ENCODE results near the gene CBLN1. TPM values are rescaled to one million over a fixed set of nuclear protein-coding genes. Genes with fewer than 3 reads are reported as not detected.
A peak's percentile ranks its signal among the peaks of the same experiment; 100 is the strongest.

The CBLN1 gene
- total and polyA plus RNA-seq, 9 of the 15 experiments (the other 6 are each of a cell fraction or from before 2014, with no cell fraction given) = not detected

DNA sequence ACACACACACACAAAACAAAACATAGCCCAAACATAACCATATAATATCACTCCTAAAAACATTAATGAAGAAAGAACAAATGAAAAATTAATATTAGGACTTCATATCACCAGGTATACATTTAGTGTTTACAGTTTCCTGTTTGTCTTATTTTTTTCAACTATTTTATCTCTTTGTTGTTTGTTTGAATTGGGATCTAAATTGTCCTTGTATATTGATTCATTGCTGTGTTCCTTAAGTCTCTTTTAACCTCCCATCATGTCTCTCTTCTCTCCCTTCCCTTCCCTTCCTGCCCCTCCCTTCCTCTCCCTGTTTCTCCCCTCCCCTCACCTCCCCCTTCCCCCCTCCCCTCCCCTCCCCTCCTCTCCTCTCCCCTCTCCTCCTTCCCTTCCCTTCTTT is 23.8 kb upstream of the CBLN1 start (continued):
- peak; percentile 77 for TF ChIP-seq HNRNPK (IDR thresholded peaks at IDR 0.05; ENCODE audit: low read depth, low read length, poor library complexity, severe bottlenecking)

DNA sequence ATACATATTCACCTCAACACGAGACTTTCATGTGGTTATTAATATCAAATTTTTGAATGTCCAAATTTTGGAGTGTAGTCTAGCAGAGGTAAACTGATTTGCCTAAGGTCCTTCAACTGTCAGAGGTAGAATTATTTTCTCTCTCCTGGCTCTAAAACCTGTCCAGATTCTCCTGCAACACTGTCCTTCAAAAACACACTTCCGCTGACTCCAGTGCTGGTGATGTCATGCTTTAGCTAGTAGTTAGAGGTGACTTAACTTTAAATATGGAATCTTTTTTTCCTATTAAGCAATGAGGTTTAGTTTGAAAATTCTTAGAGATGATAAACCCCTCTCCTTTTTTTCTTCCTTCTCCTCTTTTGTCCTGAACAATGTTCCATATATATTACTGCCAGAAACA is 10.8 kb upstream of the CBLN1 start:
- H3K9ac ChIP-seq (ENCODE audit: insufficient read depth in 1 of 2, low read depth in 2 of 2, low read length in 2 of 2) = no peak overlapping the region
- in situ Hi-C loops (cut with MboI) = no loop called here
- TF ChIP-seq CSDE1 (IDR thresholded peaks at IDR 0.05) (no peak), NFYB (IDR thresholded peaks at IDR 0.05; ENCODE audit: extremely low read depth, insufficient read length) (no peak)
- intact Hi-C loops (cut with micrococcal nuclease) = no loop called here
- BruUV-seq (replicated peaks) = no TSS peak
- H3K4me1 ChIP-seq (replicated peaks in 1 of 2; ENCODE audit: control insufficient read depth in 2 of 2, insufficient read depth in 2 of 2, low read length in 2 of 2) = no peaks in the 10 kb centered on the region
- POLR2A ChIA-PET = no interaction called here
- DNase-seq (ENCODE audit: extremely low read depth in 1 of 4, low spot score in 3 of 4) (no peak), FAIRE-seq (no peak), ATAC-seq (no peak)
- CTCF ChIA-PET (ENCODE audit: low intra/inter-chr PET ratio) = no interaction called here
- WGBS (ENCODE audit: insufficient coverage, low coverage, missing lambda C conversion rate) = 0% methylated on average over 2 of the region's 2 CpGs
- no peaks in the 10 kb centered on the region for H3K9me1 ChIP-seq (ENCODE audit: control insufficient read depth, insufficient read depth, low read length)
- H2AFZ ChIP-seq (ENCODE audit: low read depth, low read length) = no peak overlapping the region
- no peak overlapping the region for H3K27ac ChIP-seq (ENCODE audit: extremely low read depth, low read depth, low read length)
- no peak overlapping the region for H3K4me2 ChIP-seq (ENCODE audit: insufficient read depth, low read length)
- H3K36me3 ChIP-seq (ENCODE audit: control insufficient read depth, insufficient read depth, low read length) = no peaks in the 10 kb centered on the region
- no peaks in the 10 kb centered on the region for H3K9me3 ChIP-seq (replicated peaks; ENCODE audit: control insufficient read depth, insufficient read depth, low read depth, low read length)
- H3K4me3 ChIP-seq = no peak overlapping the region
- H3K27me3 ChIP-seq (ENCODE audit: control insufficient read depth in 2 of 2, insufficient read depth in 2 of 2, low read length in 2 of 2) = no peaks in the 10 kb centered on the region
- no peaks in the 10 kb centered on the region for H3K79me2 ChIP-seq (ENCODE audit: control insufficient read depth, insufficient read depth, low read length)
- no peaks in the 10 kb centered on the region for H4K20me1 ChIP-seq (replicated peaks; ENCODE audit: control insufficient read depth, insufficient read depth, low read length)

DNA sequence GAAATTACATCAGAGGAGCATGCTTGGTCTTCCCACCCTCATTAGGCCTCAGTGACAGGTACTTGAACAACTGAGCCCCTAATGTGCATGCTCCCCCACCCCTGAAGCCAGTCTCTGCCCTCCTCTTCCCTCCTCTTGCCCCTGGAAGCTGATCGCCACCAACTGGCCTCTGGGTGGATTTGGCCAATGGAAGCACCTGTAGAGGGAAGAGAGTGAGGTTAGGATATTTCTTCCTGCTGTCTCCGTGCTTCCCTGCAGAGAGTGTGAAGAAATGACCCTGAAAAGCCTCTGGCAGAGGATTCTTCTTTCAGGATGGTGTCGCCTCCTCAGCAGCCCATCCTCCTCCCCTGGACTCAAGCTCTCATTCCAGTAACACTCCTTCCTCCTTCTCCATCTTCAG is 5.9 kb upstream of the CBLN1 start:
- Histone ChIP-seq H3K36me3 (ENCODE audit: control insufficient read depth, insufficient read depth, low read length) (no peaks in the 10 kb centered on the region), H2AFZ (ENCODE audit: low read depth, low read length) (no peak overlapping the region), H3K9me1 (ENCODE audit: control insufficient read depth, insufficient read depth, low read length) (no peaks in the 10 kb centered on the region), H3K9me3 (replicated peaks; ENCODE audit: control insufficient read depth, insufficient read depth, low read depth, low read length) (no peaks in the 10 kb centered on the region), H3K27me3 (ENCODE audit: control insufficient read depth in 2 of 2, insufficient read depth in 2 of 2, low read length in 2 of 2) (no peaks in the 10 kb centered on the region; a peak in 1 of 5 replicates), H3K4me1 (replicated peaks in 1 of 2; ENCODE audit: control insufficient read depth in 2 of 2, insufficient read depth in 2 of 2, low read length in 2 of 2) (peaks cover 0 to 6% of the 10 kb centered on the region in 2 experiments; a peak in 3 of 5 replicates), H4K20me1 (replicated peaks; ENCODE audit: control insufficient read depth, insufficient read depth, low read length) (no peaks in the 10 kb centered on the region), H3K27ac (ENCODE audit: extremely low read depth, low read depth, low read length) (no peak overlapping the region), H3K9ac (ENCODE audit: insufficient read depth in 1 of 2, low read depth in 2 of 2, low read length in 2 of 2) (no peak overlapping the region), H3K4me2 (ENCODE audit: insufficient read depth, low read length) (no peak overlapping the region), H3K79me2 (ENCODE audit: control insufficient read depth, insufficient read depth, low read length) (no peaks in the 10 kb centered on the region), H3K4me3 (no peak overlapping the region)
- ATAC-seq (no peak), FAIRE-seq (no peak), DNase-seq (ENCODE audit: extremely low read depth in 1 of 4, low spot score in 3 of 4) (no peak)
- 0% methylated on average over 3 of the region's 3 CpGs for WGBS (ENCODE audit: insufficient coverage, low coverage, missing lambda C conversion rate)
- POLR2A ChIA-PET = no interaction called here
- CTCF ChIA-PET (ENCODE audit: low intra/inter-chr PET ratio) = no interaction called here
- intact Hi-C loops (cut with micrococcal nuclease) = no loop called here
- no TSS peak for BruUV-seq (replicated peaks)
- in situ Hi-C loops (cut with MboI) = no loop called here
- TF ChIP-seq NFE2L1 (tag; IDR thresholded peaks at IDR 0.05; ENCODE audit: borderline replicate concordance, low read depth) (no peak), SRSF1 (IDR thresholded peaks at IDR 0.05; ENCODE audit: low read depth, low read length) (no peak), SRSF3 (IDR thresholded peaks at IDR 0.05; ENCODE audit: insufficient read depth, low read length) (no peak), MYNN (IDR thresholded peaks at IDR 0.05) (no peak), MYNN (CRISPR knock-in tag; IDR thresholded peaks at IDR 0.05) (no peak), HLTF (IDR thresholded peaks at IDR 0.05) (no peak)
- TF ChIP-seq, protein P1, sequence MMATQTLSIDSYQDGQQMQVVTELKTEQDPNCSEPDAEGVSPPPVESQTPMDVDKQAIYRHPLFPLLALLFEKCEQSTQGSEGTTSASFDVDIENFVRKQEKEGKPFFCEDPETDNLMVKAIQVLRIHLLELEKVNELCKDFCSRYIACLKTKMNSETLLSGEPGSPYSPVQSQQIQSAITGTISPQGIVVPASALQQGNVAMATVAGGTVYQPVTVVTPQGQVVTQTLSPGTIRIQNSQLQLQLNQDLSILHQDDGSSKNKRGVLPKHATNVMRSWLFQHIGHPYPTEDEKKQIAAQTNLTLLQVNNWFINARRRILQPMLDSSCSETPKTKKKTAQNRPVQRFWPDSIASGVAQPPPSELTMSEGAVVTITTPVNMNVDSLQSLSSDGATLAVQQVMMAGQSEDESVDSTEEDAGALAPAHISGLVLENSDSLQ (IDR thresholded peaks at IDR 0.05) = no peak
- TF ChIP-seq, protein P2, sequence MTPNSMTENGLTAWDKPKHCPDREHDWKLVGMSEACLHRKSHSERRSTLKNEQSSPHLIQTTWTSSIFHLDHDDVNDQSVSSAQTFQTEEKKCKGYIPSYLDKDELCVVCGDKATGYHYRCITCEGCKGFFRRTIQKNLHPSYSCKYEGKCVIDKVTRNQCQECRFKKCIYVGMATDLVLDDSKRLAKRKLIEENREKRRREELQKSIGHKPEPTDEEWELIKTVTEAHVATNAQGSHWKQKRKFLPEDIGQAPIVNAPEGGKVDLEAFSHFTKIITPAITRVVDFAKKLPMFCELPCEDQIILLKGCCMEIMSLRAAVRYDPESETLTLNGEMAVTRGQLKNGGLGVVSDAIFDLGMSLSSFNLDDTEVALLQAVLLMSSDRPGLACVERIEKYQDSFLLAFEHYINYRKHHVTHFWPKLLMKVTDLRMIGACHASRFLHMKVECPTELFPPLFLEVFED (CRISPR knock-in tag; conservative IDR thresholded peaks at IDR 0.05) = no peak
- TF ChIP-seq, protein P3, sequence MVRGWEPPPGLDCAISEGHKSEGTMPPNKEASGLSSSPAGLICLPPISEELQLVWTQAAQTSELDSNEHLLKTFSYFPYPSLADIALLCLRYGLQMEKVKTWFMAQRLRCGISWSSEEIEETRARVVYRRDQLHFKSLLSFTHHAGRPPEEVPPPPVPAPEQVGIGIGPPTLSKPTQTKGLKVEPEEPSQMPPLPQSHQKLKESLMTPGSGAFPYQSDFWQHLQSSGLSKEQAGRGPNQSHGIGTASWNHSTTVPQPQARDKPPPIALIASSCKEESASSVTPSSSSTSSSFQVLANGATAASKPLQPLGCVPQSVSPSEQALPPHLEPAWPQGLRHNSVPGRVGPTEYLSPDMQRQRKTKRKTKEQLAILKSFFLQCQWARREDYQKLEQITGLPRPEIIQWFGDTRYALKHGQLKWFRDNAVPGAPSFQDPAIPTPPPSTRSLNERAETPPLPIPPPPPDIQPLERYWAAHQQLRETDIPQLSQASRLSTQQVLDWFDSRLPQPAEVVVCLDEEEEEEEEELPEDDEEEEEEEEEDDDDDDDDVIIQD (CRISPR knock-in tag; IDR thresholded peaks at IDR 0.05) = no peak
